Neuronal stem cell (in vitro differentiated cells): ENCODE data around the gene ANTXR2.

Experiments used
- DNase-seq: peaks from one replicate; pipeline ENCODE4 v3.0.0-alpha.2; 2013; ENCODE audit warnings: low spot score
- H2AFZ ChIP-seq: one replicate; pipeline ENCODE4 v1.6.1; 2013; ENCODE audit warnings: mild to moderate bottlenecking, low read length, inconsistent platforms
- H2AK5ac ChIP-seq: 2 replicates; pipeline ENCODE4 v1.6.1; 2013; ENCODE audit warnings: low read depth, mild to moderate bottlenecking, inconsistent platforms, low read length, moderate library complexity, mixed read lengths
- H2BK120ac ChIP-seq: 2 replicates; pipeline ENCODE4 v1.6.1; 2013; ENCODE audit warnings: low read depth, mild to moderate bottlenecking, inconsistent platforms, low read length, moderate library complexity, mixed read lengths
- H2BK12ac ChIP-seq: one replicate; pipeline ENCODE4 v1.6.1; 2013; ENCODE audit warnings: low read length, inconsistent platforms
- H2BK15ac ChIP-seq: 2 replicates; pipeline ENCODE4 v1.6.1; 2013; ENCODE audit warnings: mild to moderate bottlenecking, low read length, inconsistent platforms, mixed read lengths
- H2BK5ac ChIP-seq: one replicate; pipeline ENCODE4 v1.6.1; 2013; ENCODE audit warnings: inconsistent platforms, mild to moderate bottlenecking, low read length, moderate library complexity
- H3K14ac ChIP-seq: one replicate; pipeline ENCODE4 v1.6.1; 2013; ENCODE audit warnings: low read length, inconsistent platforms
- H3K18ac ChIP-seq: 2 replicates; pipeline ENCODE4 v1.6.1; 2013; ENCODE audit warnings: low read length, inconsistent platforms
- H3K23ac ChIP-seq: 2 replicates; pipeline ENCODE4 v1.6.1; 2013; ENCODE audit warnings: low read depth, mild to moderate bottlenecking, mixed read lengths, low read length, inconsistent platforms; ENCODE audit not compliant: poor library complexity
- H3K27ac ChIP-seq: replicated peaks from 3 replicates; pipeline ENCODE4 v1.5.1; 2013; ENCODE audit warnings: low read length, inconsistent platforms
- H3K27me3 ChIP-seq, 3 experiments: 2 replicates each; pipeline ENCODE4 v1.6.1; 2013; ENCODE audit warnings: low read length in 3 of 3, mild to moderate bottlenecking in 2 of 3, inconsistent platforms in 1 of 3, low read depth in 1 of 3, mixed read lengths in 1 of 3, moderate library complexity in 1 of 3; ENCODE audit not compliant: control insufficient read depth in 3 of 3, insufficient read depth in 3 of 3
- H3K36me3 ChIP-seq, 2 donors: replicated peaks in 1 of 2; 2 replicates each; pipeline ENCODE4 v1.6.1; 2013; ENCODE audit warnings: low read length in 2 of 2; ENCODE audit not compliant: control insufficient read depth in 2 of 2, insufficient read depth in 2 of 2
- H3K4ac ChIP-seq: 2 replicates; pipeline ENCODE4 v1.6.1; 2013; ENCODE audit warnings: inconsistent platforms, mild to moderate bottlenecking, low read length, moderate library complexity
- H3K4me1 ChIP-seq, 2 donors: 1 replicate in 1 of 2; 2 replicates in 1 of 2; pipeline ENCODE4 v1.6.1; 2013; ENCODE audit warnings: low read length in 2 of 2, low read depth in 1 of 2; ENCODE audit not compliant: control insufficient read depth in 2 of 2, insufficient read depth in 1 of 2
- H3K4me2 ChIP-seq: one replicate; pipeline ENCODE4 v1.6.1; 2013; ENCODE audit warnings: mild to moderate bottlenecking, low read length, inconsistent platforms; ENCODE audit not compliant: insufficient read depth, poor library complexity, severe bottlenecking
- H3K4me3 ChIP-seq, 2 donors: 2 replicates each; pipeline ENCODE4 v1.5.1; 2013; ENCODE audit warnings: low read length in 2 of 2, mild to moderate bottlenecking in 2 of 2, inconsistent platforms in 1 of 2, moderate library complexity in 1 of 2
- H3K79me1 ChIP-seq: one replicate; pipeline ENCODE4 v1.6.1; 2013; ENCODE audit warnings: low read depth, mild to moderate bottlenecking, inconsistent platforms, low read length, moderate library complexity
- H3K9ac ChIP-seq: one replicate; pipeline ENCODE4 v1.6.1; 2013; ENCODE audit warnings: mild to moderate bottlenecking, low read depth, low read length, inconsistent platforms; ENCODE audit not compliant: poor library complexity
- H3K9me3 ChIP-seq, 2 donors: replicated peaks in 1 of 2; 2 replicates each; pipeline versions ENCODE3 to v1.6.1; 2013; ENCODE audit warnings: low read length in 2 of 2, mild to moderate bottlenecking in 2 of 2, inconsistent platforms in 1 of 2, low read depth in 1 of 2, mixed read lengths in 1 of 2, moderate library complexity in 1 of 2; ENCODE audit not compliant: control insufficient read depth in 2 of 2, insufficient read depth in 1 of 2
- H4K8ac ChIP-seq: one replicate; pipeline ENCODE4 v1.6.1; 2013; ENCODE audit warnings: low read depth, mild to moderate bottlenecking, inconsistent platforms, low read length, moderate library complexity
- H4K91ac ChIP-seq: one replicate; pipeline ENCODE4 v1.6.1; 2013; ENCODE audit warnings: low read length, low read depth, mild to moderate bottlenecking, inconsistent platforms; ENCODE audit not compliant: poor library complexity
- WGBS, 2 donors: extraction: QIAGEN DNeasy Blood & Tissue Kit; methylation state at CpG; one replicate each; pipeline ENCODE4 v1.1.7; 2013; ENCODE audit warnings: missing lambda C conversion rate in 2 of 2, mixed read lengths in 1 of 2; ENCODE audit not compliant: insufficient read length in 2 of 2, insufficient replicate concordance in 1 of 2; ENCODE audit errors: extremely low coverage in 2 of 2; 5-methylcytosine and 5-hydroxymethylcytosine counted together

ANTXR2 gene

GRCh38 chr4:80009806-80010205 is 63.2 kb downstream of the ANTXR2 start:
- Histone ChIP-seq H3K9ac (no peak overlapping the region), H3K27me3 (no peaks in the 10 kb centered on the region), H2BK120ac (no peak overlapping the region), H3K4me3 (no peak overlapping the region), H2BK12ac (no peak overlapping the region), H2AK5ac (no peak overlapping the region), H3K18ac (no peak overlapping the region), H3K4me2 (no peak overlapping the region), H3K4me1 (no peaks in the 10 kb centered on the region), H2BK15ac (no peak overlapping the region), H3K23ac (no peak overlapping the region), H4K91ac (no peak overlapping the region), H3K36me3 (peaks cover 0 to 43% of the 10 kb centered on the region in 2 donors), H4K8ac (no peak overlapping the region), H2AFZ (no peak overlapping the region), H3K9me3 (peaks cover 0 to under 1% of the 10 kb centered on the region in 2 donors), H3K27ac (no peak overlapping the region), H3K4ac (no peak overlapping the region), H3K79me1 (no peaks in the 10 kb centered on the region), H2BK5ac (no peak overlapping the region), H3K14ac (no peak overlapping the region)
- no peak for DNase-seq

GRCh38 chr4:80008971-80009370 is 64.1 kb downstream of the ANTXR2 start:
- WGBS, 2 donors, result no CpG with 5 or more reads among the region's 1 CpG
- Histone ChIP-seq H2BK15ac (no peak overlapping the region), H3K4me3 (no peak overlapping the region), H2AFZ (no peak overlapping the region), H3K36me3 (peaks cover 0 to 44% of the 10 kb centered on the region in 2 donors), H3K4me2 (no peak overlapping the region), H2BK12ac (no peak overlapping the region), H3K9me3 (peaks cover 2 to 7% of the 10 kb centered on the region in 2 donors), H3K79me1 (no peaks in the 10 kb centered on the region), H3K14ac (no peak overlapping the region), H3K9ac (no peak overlapping the region), H3K23ac (no peak overlapping the region), H3K4me1 (no peaks in the 10 kb centered on the region), H4K8ac (no peak overlapping the region), H2AK5ac (no peak overlapping the region), H4K91ac (no peak overlapping the region), H3K27ac (no peak overlapping the region), H2BK5ac (no peak overlapping the region), H3K18ac (no peak overlapping the region), H3K27me3 (no peaks in the 10 kb centered on the region), H2BK120ac (no peak overlapping the region), H3K4ac (no peak overlapping the region)
- no peak for DNase-seq

- Histone ChIP-seq H2BK120ac (no peak overlapping the region), H2BK12ac (no peak overlapping the region), H3K27ac (no peak overlapping the region), H2AK5ac (no peak overlapping the region), H3K23ac (no peak overlapping the region), H3K9me3 (peaks cover 2 to 7% of the 10 kb centered on the region in 2 donors), H3K4me3 (no peak overlapping the region), H3K18ac (no peak overlapping the region), H3K4ac (no peak overlapping the region), H3K14ac (no peak overlapping the region), H3K79me1 (no peaks in the 10 kb centered on the region), H2BK5ac (no peak overlapping the region), H3K36me3 (peaks cover 0 to 38% of the 10 kb centered on the region in 2 donors), H3K4me2 (no peak overlapping the region), H3K9ac (no peak overlapping the region), H2BK15ac (no peak overlapping the region), H3K27me3 (no peaks in the 10 kb centered on the region), H4K91ac (no peak overlapping the region), H2AFZ (no peak overlapping the region), H4K8ac (no peak overlapping the region), H3K4me1 (no peaks in the 10 kb centered on the region)
- no CpG with 5 or more reads among the region's 3 CpGs for WGBS, 2 donors
- DNase-seq, result no peak
These were observed 64.7 kb downstream of the ANTXR2 start for GRCh38 chr4:80008351-80008750.

- Histone ChIP-seq H3K79me1 (no peaks in the 10 kb centered on the region), H3K18ac (no peak overlapping the region), H3K9ac (no peak overlapping the region), H2BK5ac (no peak overlapping the region), H2BK120ac (no peak overlapping the region), H3K27ac (no peak overlapping the region), H3K9me3 (peaks cover 2 to 7% of the 10 kb centered on the region in 2 donors), H4K8ac (no peak overlapping the region), H2AFZ (no peak overlapping the region), H2AK5ac (no peak overlapping the region), H2BK15ac (no peak overlapping the region), H3K4me3 (no peak overlapping the region), H3K4me1 (no peaks in the 10 kb centered on the region), H3K23ac (no peak overlapping the region), H3K36me3 (peaks cover 0 to 35% of the 10 kb centered on the region in 2 donors), H3K4ac (no peak overlapping the region), H4K91ac (no peak overlapping the region), H3K27me3 (no peaks in the 10 kb centered on the region), H3K4me2 (no peak overlapping the region), H3K14ac (no peak overlapping the region), H2BK12ac (no peak overlapping the region)
- WGBS, 2 donors, result no CpG with 5 or more reads among the region's 3 CpGs
- no peak for DNase-seq
These were observed 65.3 kb downstream of the ANTXR2 start for GRCh38 chr4:80007745-80008149.
